ENCODE measurements around the gene PCDHGC3.

PCDHGC3 gene

DNA sequence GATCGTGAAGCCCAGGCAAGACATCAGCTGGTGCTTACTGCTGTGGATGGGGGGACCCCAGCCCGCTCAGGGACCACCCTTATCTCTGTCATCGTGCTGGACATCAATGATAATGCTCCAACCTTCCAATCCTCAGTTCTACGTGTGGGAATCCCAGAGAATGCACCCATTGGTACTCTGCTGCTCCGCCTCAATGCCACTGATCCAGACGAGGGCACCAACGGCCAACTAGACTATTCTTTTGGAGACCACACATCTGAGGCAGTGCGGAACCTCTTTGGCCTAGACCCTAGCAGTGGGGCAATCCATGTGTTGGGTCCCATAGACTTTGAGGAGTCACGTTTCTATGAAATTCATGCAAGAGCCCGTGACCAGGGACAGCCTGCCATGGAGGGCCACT, 14.1 kb downstream of the PCDHGC3 start:
- TF ChIP-seq, protein P1, sequence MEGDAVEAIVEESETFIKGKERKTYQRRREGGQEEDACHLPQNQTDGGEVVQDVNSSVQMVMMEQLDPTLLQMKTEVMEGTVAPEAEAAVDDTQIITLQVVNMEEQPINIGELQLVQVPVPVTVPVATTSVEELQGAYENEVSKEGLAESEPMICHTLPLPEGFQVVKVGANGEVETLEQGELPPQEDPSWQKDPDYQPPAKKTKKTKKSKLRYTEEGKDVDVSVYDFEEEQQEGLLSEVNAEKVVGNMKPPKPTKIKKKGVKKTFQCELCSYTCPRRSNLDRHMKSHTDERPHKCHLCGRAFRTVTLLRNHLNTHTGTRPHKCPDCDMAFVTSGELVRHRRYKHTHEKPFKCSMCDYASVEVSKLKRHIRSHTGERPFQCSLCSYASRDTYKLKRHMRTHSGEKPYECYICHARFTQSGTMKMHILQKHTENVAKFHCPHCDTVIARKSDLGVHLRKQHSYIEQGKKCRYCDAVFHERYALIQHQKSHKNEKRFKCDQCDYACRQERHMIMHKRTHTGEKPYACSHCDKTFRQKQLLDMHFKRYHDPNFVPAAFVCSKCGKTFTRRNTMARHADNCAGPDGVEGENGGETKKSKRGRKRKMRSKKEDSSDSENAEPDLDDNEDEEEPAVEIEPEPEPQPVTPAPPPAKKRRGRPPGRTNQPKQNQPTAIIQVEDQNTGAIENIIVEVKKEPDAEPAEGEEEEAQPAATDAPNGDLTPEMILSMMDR (IDR thresholded peaks at IDR 0.05; ENCODE audit: low read length) = no peak
- no peak for TF ChIP-seq EZH2 (optimal IDR thresholded peaks at IDR 0.05; ENCODE audit: low read depth, low read length)
- no peak for TF ChIP-seq EZH2phosphoT487 (IDR thresholded peaks at IDR 0.05; ENCODE audit: low read length)
- H3K4me1 ChIP-seq (ENCODE audit: low read length) = no peaks in the 10 kb centered on the region
- no peaks in the 10 kb centered on the region for H3F3A ChIP-seq (ENCODE audit: insufficient read depth, low read length)
- peaks cover 4% of the 10 kb centered on the region for H3K27me3 ChIP-seq (replicated peaks; ENCODE audit: insufficient read depth, low read length)
- no peaks in the 10 kb centered on the region for H4K20me1 ChIP-seq (ENCODE audit: insufficient read depth, low read length)
- H3K36me3 ChIP-seq (replicated peaks; ENCODE audit: insufficient read depth, low read length) = no peaks in the 10 kb centered on the region
- no peak overlapping the region for H3K4me3 ChIP-seq (ENCODE audit: low read length)
- H3K4me2 ChIP-seq (ENCODE audit: low read depth, low read length) = no peak overlapping the region
- no peak overlapping the region for H3K27ac ChIP-seq (ENCODE audit: low read length)
- H2AFZ ChIP-seq (ENCODE audit: low read length) = no peak overlapping the region
- no peaks in the 10 kb centered on the region for H3K79me2 ChIP-seq (ENCODE audit: low read length)
- H3K9me2 ChIP-seq (replicated peaks; ENCODE audit: insufficient read depth, low read length) = no peaks in the 10 kb centered on the region
- H3K9ac ChIP-seq (ENCODE audit: low read length) = no peak overlapping the region
- DNase-seq = no peak
- no peaks in the 10 kb centered on the region for H3K9me3 ChIP-seq (replicated peaks; ENCODE audit: insufficient read depth, low read length)

- no peak for DNase-seq
- no peak overlapping the region for H3K4me2 ChIP-seq (ENCODE audit: low read depth, low read length)
- H3K27ac ChIP-seq (ENCODE audit: low read length) = no peak overlapping the region
- no peaks in the 10 kb centered on the region for H3F3A ChIP-seq (ENCODE audit: insufficient read depth, low read length)
- H3K4me3 ChIP-seq (ENCODE audit: low read length) = no peak overlapping the region
- TF ChIP-seq EZH2 (optimal IDR thresholded peaks at IDR 0.05; ENCODE audit: low read depth, low read length) (no peak), EZH2phosphoT487 (IDR thresholded peaks at IDR 0.05; ENCODE audit: low read length) (no peak)
- TF ChIP-seq, protein P1 (IDR thresholded peaks at IDR 0.05; ENCODE audit: low read length) = no peak
- no peaks in the 10 kb centered on the region for H3K9me3 ChIP-seq (replicated peaks; ENCODE audit: insufficient read depth, low read length)
- H3K9ac ChIP-seq (ENCODE audit: low read length) = no peak overlapping the region
- peaks cover 4% of the 10 kb centered on the region for H3K27me3 ChIP-seq (replicated peaks; ENCODE audit: insufficient read depth, low read length)
- no peaks in the 10 kb centered on the region for H3K36me3 ChIP-seq (replicated peaks; ENCODE audit: insufficient read depth, low read length)
- no peaks in the 10 kb centered on the region for H3K9me2 ChIP-seq (replicated peaks; ENCODE audit: insufficient read depth, low read length)
- H4K20me1 ChIP-seq (ENCODE audit: insufficient read depth, low read length) = no peaks in the 10 kb centered on the region
- no peak overlapping the region for H2AFZ ChIP-seq (ENCODE audit: low read length)
- H3K4me1 ChIP-seq (ENCODE audit: low read length) = no peaks in the 10 kb centered on the region
- H3K79me2 ChIP-seq (ENCODE audit: low read length) = no peaks in the 10 kb centered on the region
Observed at GRCh38 chr5:141490271-141490670, 14.5 kb downstream of the PCDHGC3 start.

DNA sequence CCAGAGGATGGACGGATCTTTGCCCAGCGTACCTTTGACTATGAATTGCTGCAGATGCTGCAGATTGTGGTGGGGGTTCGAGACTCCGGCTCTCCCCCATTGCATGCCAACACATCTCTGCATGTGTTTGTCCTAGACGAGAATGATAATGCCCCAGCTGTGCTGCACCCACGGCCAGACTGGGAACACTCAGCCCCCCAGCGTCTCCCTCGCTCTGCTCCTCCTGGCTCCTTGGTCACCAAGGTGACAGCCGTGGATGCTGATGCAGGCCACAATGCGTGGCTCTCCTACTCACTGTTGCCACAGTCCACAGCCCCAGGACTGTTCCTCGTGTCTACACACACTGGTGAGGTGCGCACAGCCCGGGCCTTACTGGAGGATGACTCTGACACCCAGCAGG, 15.0 kb downstream of the PCDHGC3 start:
- no peaks in the 10 kb centered on the region for H4K20me1 ChIP-seq (ENCODE audit: insufficient read depth, low read length)
- TF ChIP-seq EZH2 (optimal IDR thresholded peaks at IDR 0.05; ENCODE audit: low read depth, low read length) (no peak), EZH2phosphoT487 (IDR thresholded peaks at IDR 0.05; ENCODE audit: low read length) (no peak)
- TF ChIP-seq, protein P1 (IDR thresholded peaks at IDR 0.05; ENCODE audit: low read length) = no peak
- DNase-seq = no peak
- H3K9me3 ChIP-seq (replicated peaks; ENCODE audit: insufficient read depth, low read length) = no peaks in the 10 kb centered on the region
- H3K9me2 ChIP-seq (replicated peaks; ENCODE audit: insufficient read depth, low read length) = no peaks in the 10 kb centered on the region
- H3K79me2 ChIP-seq (ENCODE audit: low read length) = no peaks in the 10 kb centered on the region
- peaks cover 4% of the 10 kb centered on the region for H3K27me3 ChIP-seq (replicated peaks; ENCODE audit: insufficient read depth, low read length)
- H3K36me3 ChIP-seq (replicated peaks; ENCODE audit: insufficient read depth, low read length) = no peaks in the 10 kb centered on the region
- no peak overlapping the region for H2AFZ ChIP-seq (ENCODE audit: low read length)
- no peak overlapping the region for H3K4me2 ChIP-seq (ENCODE audit: low read depth, low read length)
- H3F3A ChIP-seq (ENCODE audit: insufficient read depth, low read length) = no peaks in the 10 kb centered on the region
- H3K4me3 ChIP-seq (ENCODE audit: low read length) = no peak overlapping the region
- H3K27ac ChIP-seq (ENCODE audit: low read length) = no peak overlapping the region
- no peak overlapping the region for H3K9ac ChIP-seq (ENCODE audit: low read length)
- no peaks in the 10 kb centered on the region for H3K4me1 ChIP-seq (ENCODE audit: low read length)

Measured in MM.1S (cell line).